Uterus (tissue), 2 donors: ENCODE results near the gene PNCK.

Experiments
- POLR2A ChIP-seq, 2 donors: fragments of 450-650 bp; IDR thresholded peaks; one replicate each; pipeline ENCODE4 v1.6.1; 2016; ENCODE audit warnings: antibody characterized with exemption in 2 of 2, mild to moderate bottlenecking in 1 of 2, moderate library complexity in 1 of 2
- TF ChIP-seq, protein P1 (sequence below), 4 experiments: fragments of 200-600 bp in 2 of 4; fragments of 450-650 bp in 2 of 4; sonication (generic) in 2 of 4; IDR thresholded peaks; one replicate each; pipeline ENCODE4 v1.5.1; 2016 to 2019; ENCODE audit warnings: antibody characterized with exemption in 4 of 4, mild to moderate bottlenecking in 2 of 4, moderate library complexity in 1 of 4

DNA sequence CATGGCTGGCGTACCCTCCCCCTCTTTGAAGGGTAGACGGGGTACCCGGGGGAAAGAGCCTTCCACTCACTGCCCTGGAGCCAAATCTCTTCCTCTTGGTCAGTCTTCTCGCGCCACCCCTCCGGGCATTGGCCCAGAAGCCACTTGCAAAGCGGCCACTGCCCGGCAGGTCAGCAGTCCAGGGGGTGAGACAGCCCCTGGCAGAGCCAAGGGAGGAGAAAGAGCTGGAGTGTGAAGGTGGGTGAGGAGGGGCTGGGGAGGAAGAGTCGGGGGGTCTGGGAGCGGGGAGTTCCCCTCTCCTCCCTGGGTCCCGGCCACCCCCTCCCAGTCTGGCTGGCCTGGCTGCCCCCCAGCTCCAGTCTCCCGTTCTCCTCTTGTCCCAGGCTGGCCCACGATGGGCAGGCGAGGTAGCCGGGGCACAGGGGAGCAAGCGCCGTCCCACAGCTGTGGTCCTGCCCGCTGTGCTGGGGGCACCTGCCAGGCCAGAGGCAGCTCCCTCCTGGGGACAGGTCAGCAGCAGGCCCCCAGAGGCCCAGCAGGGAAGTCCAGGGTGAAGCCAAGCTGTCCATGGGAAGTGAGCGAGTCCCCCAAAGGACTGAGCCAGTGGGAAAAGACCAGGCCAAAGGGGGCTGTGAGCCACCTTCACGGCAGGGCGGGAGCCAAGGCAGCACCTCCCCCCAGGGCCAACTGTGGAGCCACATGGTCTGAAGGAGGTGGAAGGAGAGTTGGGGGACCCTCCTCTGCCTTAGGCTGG is 48.2 kb downstream of the PNCK start:
- TF ChIP-seq, protein P1, sequence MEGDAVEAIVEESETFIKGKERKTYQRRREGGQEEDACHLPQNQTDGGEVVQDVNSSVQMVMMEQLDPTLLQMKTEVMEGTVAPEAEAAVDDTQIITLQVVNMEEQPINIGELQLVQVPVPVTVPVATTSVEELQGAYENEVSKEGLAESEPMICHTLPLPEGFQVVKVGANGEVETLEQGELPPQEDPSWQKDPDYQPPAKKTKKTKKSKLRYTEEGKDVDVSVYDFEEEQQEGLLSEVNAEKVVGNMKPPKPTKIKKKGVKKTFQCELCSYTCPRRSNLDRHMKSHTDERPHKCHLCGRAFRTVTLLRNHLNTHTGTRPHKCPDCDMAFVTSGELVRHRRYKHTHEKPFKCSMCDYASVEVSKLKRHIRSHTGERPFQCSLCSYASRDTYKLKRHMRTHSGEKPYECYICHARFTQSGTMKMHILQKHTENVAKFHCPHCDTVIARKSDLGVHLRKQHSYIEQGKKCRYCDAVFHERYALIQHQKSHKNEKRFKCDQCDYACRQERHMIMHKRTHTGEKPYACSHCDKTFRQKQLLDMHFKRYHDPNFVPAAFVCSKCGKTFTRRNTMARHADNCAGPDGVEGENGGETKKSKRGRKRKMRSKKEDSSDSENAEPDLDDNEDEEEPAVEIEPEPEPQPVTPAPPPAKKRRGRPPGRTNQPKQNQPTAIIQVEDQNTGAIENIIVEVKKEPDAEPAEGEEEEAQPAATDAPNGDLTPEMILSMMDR (IDR thresholded peaks at IDR 0.05): no peak
- TF ChIP-seq POLR2A (IDR thresholded peaks at IDR 0.05): no peak
